Heart left ventricle (tissue), 16 donors: Measurements from ENCODE around the gene ATXN7L1. TPM values are rescaled to one million over a fixed set of nuclear protein-coding genes. Genes with fewer than 3 reads are reported as not detected.
A peak's percentile ranks its signal among the peaks of the same experiment; 100 is the strongest.

Source experiments
- ATAC-seq, 4 donors: fragments of 200-7000 bp; cut with Tn5 transposase; one replicate each; pipeline ENCODE4 v1.9.1; 2020 to 2022; ENCODE audit warnings: moderate library complexity in 4 of 4, mild to moderate bottlenecking in 3 of 4, moderate number of reproducible peaks in 1 of 4
- DNase-seq, 5 donors: peaks; one replicate each; pipeline ENCODE4 v3.0.0-alpha.2; 2020
- H3K27ac ChIP-seq, 12 donors: fragments of 200-600 bp; sonication (generic) in 4 of 12; one replicate each; pipeline versions ENCODE4 v1.5.0 to v1.8.0; 2016 to 2022; ENCODE audit warnings: mild to moderate bottlenecking in 2 of 12
- H3K27me3 ChIP-seq, 9 donors: fragments of 200-600 bp; sonication (generic) in 2 of 9; one replicate each; pipeline versions ENCODE4 v1.5.1 to v1.8.0; 2016 to 2022; ENCODE audit warnings: mild to moderate bottlenecking in 3 of 9
- H3K36me3 ChIP-seq, 9 donors: fragments of 200-600 bp; sonication (generic) in 2 of 9; one replicate each; pipeline versions ENCODE4 v1.5.0 to v1.8.0; 2018 to 2022; ENCODE audit warnings: mild to moderate bottlenecking in 2 of 9
- H3K4me1 ChIP-seq, 12 donors: fragments of 200-600 bp; sonication (generic) in 4 of 12; one replicate each; pipeline versions ENCODE4 v1.5.0 to v1.8.0; 2016 to 2022; ENCODE audit warnings: mild to moderate bottlenecking in 3 of 12
- H3K4me3 ChIP-seq, 12 donors: fragments of 200-600 bp; sonication (generic) in 4 of 12; one replicate each; pipeline versions ENCODE4 v1.5.0 to v1.8.0; 2017 to 2022; ENCODE audit warnings: mild to moderate bottlenecking in 9 of 12, moderate library complexity in 4 of 12
- H3K9me3 ChIP-seq, 12 donors: fragments of 200-600 bp; sonication (generic) in 4 of 12; one replicate each; pipeline versions ENCODE4 v1.5.0 to v1.8.0; 2016 to 2022; ENCODE audit warnings: mild to moderate bottlenecking in 1 of 12
- POLR2A ChIP-seq, 2 donors: fragments of 450-650 bp; IDR thresholded peaks; one replicate each; pipeline ENCODE4 v1.6.1; 2017; ENCODE audit warnings: antibody characterized with exemption in 2 of 2, mild to moderate bottlenecking in 2 of 2, moderate library complexity in 2 of 2
- WGBS, 4 donors: extraction: QIAGEN DNeasy Blood & Tissue Kit in 2 of 4; methylation state at CpG; one replicate each; pipeline versions ENCODE4 v1.1.5 to v1.1.7; 2013 to 2018; 5-methylcytosine and 5-hydroxymethylcytosine counted together
- intact Hi-C, 10 donors: fragments of 100-400 bp; cut with DNase I; formaldehyde crosslinking; loops; one replicate each; pipeline versions ENCODE4 v1.11.1 to v1.14.2; 2022
- polyA plus RNA-seq, 2 donors: library from polyadenylated mRNA; stranded (reverse); fragments of 200-250 nt; gene quantifications; one replicate each; pipeline ENCODE4 v1.2.3, GENCODE V29; 2013
- total RNA-seq, 9 donors: library from RNA; depleted of rRNA in 2 of 9; stranded (reverse); fragments of >200 nt in 2 of 9; fragmentation: NEBNext Ultra II Directional in 3 of 9; extraction: Animal tissue kit (Norgen Biotek cat#: 25700) in 3 of 9; gene quantifications; one replicate each; pipeline versions ENCODE4 v1.1.0 to v1.2.4, GENCODE V29; 2016 to 2023
- TF ChIP-seq, protein P1 (sequence below), 12 donors: fragments of 200-600 bp; sonication (generic) in 4 of 12; IDR thresholded peaks; one replicate each; pipeline versions ENCODE4 v1.5.0 to v1.8.0; 2018 to 2022; ENCODE audit warnings: antibody characterized with exemption in 12 of 12, mild to moderate bottlenecking in 5 of 12
- donor health status: ischemic (EF 13 %, LVEDD 7.1; RV severe dilation, severe dysfunction).
- donor health status: healthy with polysubstance abuse.
- donor health status: DM: no; HTN: yes; CAD: no.
- donor health status: DM: no; HTN: no; CAD: no.
- donor health status: ischemic (EF 25% LVEDD 6.9; RV normal size, moderate dysfunction).
- donor health status: ischemic (EF 25% LVEDD 5.7; RV mildly dilated, moderate dysfunction).
- donor health status: healthy.
- donor health status: DM: yes; HTN: yes; CAD: no.
- donor health status: ischemic (EF 35%, LVEDD 5.7; RV mildly dilated, moderate dysfunction).
- donor health status: nonischemic (EF 11% LVEDD 7.7; RV severe dilation, severe dysfunction).
- donor health status: DM: yes; HTN: yes; CAD: no.
- donor health status: PGD.
- donor health status: ischemic (EF 29% LVEDD 5.4; RV normal size, mild dysfunction).
- donor health status: nonischemic (EF 23%, LVEDD 6.1; RV moderate dilation, normal function).

Gene ATXN7L1
- total and polyA plus RNA-seq, 11 donors, result 2.0 to 10.6 (median 3.6) TPM

GRCh38 chr7:105655500-105656380 lies 220.7 kb downstream of the ATXN7L1 start:
- Histone ChIP-seq H3K36me3 (peaks cover 0 to 13% (median 0%) of the 10 kb centered on the region in 9 donors), H3K4me3 (no peak overlapping the region), H3K9me3 (no peaks in the 10 kb centered on the region), H3K27ac (peak overlapping the region in 1 of 12 donors; percentile 4), H3K27me3 (no peaks in the 10 kb centered on the region), H3K4me1 (peaks cover 0 to 24% (median 12%) of the 10 kb centered on the region in 12 donors)
- peak; percentile 32 to 63 (median 44) for DNase-seq
- intact Hi-C loops, result loop anchor here in 9 of 10 donors (2.0 to 10.0 kb wide), 10 partner anchors 99 to 509 kb away; partner anchors contain the start of gene ATXN7L1 (in 7 of the 9)
- ATAC-seq, result peak in 3 of 4 donors; percentile 45 to 70 (median 55)
- 16 to 35% (median 27%) methylated on average over 12 to 17 of the region's 17 CpGs for WGBS, 4 donors
- TF ChIP-seq, protein P1, sequence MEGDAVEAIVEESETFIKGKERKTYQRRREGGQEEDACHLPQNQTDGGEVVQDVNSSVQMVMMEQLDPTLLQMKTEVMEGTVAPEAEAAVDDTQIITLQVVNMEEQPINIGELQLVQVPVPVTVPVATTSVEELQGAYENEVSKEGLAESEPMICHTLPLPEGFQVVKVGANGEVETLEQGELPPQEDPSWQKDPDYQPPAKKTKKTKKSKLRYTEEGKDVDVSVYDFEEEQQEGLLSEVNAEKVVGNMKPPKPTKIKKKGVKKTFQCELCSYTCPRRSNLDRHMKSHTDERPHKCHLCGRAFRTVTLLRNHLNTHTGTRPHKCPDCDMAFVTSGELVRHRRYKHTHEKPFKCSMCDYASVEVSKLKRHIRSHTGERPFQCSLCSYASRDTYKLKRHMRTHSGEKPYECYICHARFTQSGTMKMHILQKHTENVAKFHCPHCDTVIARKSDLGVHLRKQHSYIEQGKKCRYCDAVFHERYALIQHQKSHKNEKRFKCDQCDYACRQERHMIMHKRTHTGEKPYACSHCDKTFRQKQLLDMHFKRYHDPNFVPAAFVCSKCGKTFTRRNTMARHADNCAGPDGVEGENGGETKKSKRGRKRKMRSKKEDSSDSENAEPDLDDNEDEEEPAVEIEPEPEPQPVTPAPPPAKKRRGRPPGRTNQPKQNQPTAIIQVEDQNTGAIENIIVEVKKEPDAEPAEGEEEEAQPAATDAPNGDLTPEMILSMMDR (IDR thresholded peaks at IDR 0.05), result no peak
- no peak for TF ChIP-seq POLR2A (IDR thresholded peaks at IDR 0.05)

GRCh38 chr7:105655067-105655466 lies 221.3 kb downstream of the ATXN7L1 start:
- Histone ChIP-seq H3K4me1 (peaks cover 0 to 24% (median 12%) of the 10 kb centered on the region in 12 donors), H3K36me3 (peaks cover 0 to 16% (median 0%) of the 10 kb centered on the region in 9 donors), H3K27me3 (no peaks in the 10 kb centered on the region), H3K27ac (no peak overlapping the region), H3K4me3 (no peak overlapping the region), H3K9me3 (no peaks in the 10 kb centered on the region)
- DNase-seq (no peak), ATAC-seq (no peak)
- intact Hi-C loops, result loop anchor here in 9 of 10 donors (2.0 to 10.0 kb wide), 10 partner anchors 100 to 510 kb away; partner anchors contain the start of gene ATXN7L1 (in 7 of the 9)
- 58 to 76% (median 68%) methylated on average over 3 of the region's 3 CpGs for WGBS, 4 donors
- TF ChIP-seq POLR2A (IDR thresholded peaks at IDR 0.05), result no peak
- TF ChIP-seq, protein P1 (IDR thresholded peaks at IDR 0.05), result no peak

DNA sequence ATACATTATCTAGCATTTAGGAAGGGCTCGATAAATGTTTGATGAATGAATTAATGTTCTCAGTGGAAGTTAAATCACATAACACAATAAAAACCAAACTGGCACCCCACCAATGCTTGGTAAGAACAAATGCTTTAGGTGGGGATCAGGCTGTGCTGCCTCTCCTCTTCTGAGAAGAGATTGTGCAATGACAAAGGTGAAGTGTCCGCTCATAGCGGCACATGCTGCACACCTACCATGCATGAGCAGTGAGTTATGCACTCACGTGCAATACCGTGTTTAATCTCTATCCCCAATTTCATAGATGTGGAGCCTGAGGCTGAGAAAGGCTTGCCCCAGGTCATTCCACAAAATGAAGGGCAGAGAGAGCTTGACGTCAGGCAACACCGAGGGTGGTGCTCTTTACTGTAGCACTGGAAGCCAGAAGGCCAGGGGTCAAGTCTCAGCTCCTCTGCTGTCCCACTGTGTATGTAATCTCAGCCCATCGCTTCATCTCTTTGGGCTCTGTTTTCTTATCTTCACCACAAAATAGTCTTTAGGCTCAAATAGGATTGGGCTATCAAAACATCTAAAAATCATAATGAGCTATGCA lies 222.2 kb downstream of the ATXN7L1 start:
- Histone ChIP-seq H3K9me3 (no peaks in the 10 kb centered on the region), H3K27me3 (no peaks in the 10 kb centered on the region), H3K4me3 (no peak overlapping the region), H3K4me1 (peaks cover 0 to 24% (median 13%) of the 10 kb centered on the region in 12 donors), H3K36me3 (peaks cover 0 to 20% (median 0%) of the 10 kb centered on the region in 9 donors), H3K27ac (no peak overlapping the region)
- intact Hi-C loops, result loop anchor here (2.0 to 10.0 kb wide), 12 partner anchors 101 to 513 kb away; partner anchors contain the start of gene ATXN7L1 (in 7 of the 10)
- DNase-seq (no peak), ATAC-seq (no peak)
- TF ChIP-seq POLR2A (IDR thresholded peaks at IDR 0.05), result no peak
- TF ChIP-seq, protein P1 (IDR thresholded peaks at IDR 0.05), result no peak
- 92 to 98% (median 95%) methylated on average over 8 of the region's 8 CpGs for WGBS, 4 donors
